Coronary artery (tissue), 2 donors: ENCODE data around the gene SPATS2.

Source experiments
- DNase-seq: peaks from one replicate; pipeline ENCODE4 v3.0.0-alpha.2; 2017; ENCODE audit warnings: low spot score
- H3K27ac ChIP-seq, 2 donors: fragments of 200-600 bp; sonication (generic); one replicate each; pipeline ENCODE4 v1.5.1; 2016 to 2019
- H3K4me3 ChIP-seq: fragments of 200-600 bp; sonication (generic); 2 replicates; pipeline ENCODE4 v1.5.1; 2016; ENCODE audit warnings: mild to moderate bottlenecking, moderate library complexity
- TF ChIP-seq, protein P1 (sequence below): fragments of 200-600 bp; sonication (generic); IDR thresholded peaks from one replicate; pipeline ENCODE4 v1.5.1; 2019; ENCODE audit warnings: antibody characterized with exemption

Gene SPATS2

DNA sequence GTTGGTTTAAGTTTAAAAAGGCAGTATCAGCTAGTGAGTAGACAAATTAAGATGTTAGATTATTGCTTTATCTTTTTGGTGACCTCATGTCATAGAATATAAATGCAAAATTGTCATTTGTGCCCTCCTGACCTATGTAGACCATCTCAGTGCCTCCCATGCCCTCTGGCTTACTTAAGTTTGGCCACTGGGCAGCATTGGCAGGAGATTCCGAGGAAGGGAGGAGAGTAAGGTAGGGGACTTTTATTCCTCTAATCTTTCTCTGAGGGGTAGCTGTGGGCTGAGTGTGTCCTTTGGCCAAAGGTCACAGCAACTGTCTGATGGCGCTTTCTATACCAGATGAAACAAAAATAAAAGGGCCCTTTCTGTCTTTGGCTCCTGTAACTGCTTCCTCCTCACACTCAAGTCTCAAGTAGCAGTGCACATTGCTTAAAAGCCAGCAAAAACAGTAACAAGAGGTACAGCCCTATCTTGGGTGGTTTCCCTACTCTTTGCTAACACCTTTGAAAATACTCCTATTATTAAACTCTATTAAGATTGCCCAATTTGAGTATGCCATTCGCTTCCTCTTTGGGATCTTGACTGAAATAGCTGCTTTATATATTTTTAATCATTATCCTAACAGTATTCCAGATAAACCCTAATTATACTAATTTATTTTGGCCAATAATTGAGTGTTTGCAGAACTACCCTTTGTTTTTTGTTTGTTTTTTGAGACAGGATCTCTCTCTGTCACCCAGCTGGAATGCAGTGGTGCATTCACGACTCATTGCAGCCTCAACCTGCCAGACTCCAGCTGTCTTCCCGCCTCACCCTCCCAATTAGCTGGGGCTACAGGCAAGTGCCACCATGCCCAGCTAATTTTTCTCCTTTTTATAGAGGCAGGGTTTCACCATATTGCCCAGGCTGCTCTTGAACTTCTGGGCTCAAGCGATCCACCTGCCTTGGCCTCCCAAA, 115.1 kb downstream of the SPATS2 start:
- TF ChIP-seq, protein P1, sequence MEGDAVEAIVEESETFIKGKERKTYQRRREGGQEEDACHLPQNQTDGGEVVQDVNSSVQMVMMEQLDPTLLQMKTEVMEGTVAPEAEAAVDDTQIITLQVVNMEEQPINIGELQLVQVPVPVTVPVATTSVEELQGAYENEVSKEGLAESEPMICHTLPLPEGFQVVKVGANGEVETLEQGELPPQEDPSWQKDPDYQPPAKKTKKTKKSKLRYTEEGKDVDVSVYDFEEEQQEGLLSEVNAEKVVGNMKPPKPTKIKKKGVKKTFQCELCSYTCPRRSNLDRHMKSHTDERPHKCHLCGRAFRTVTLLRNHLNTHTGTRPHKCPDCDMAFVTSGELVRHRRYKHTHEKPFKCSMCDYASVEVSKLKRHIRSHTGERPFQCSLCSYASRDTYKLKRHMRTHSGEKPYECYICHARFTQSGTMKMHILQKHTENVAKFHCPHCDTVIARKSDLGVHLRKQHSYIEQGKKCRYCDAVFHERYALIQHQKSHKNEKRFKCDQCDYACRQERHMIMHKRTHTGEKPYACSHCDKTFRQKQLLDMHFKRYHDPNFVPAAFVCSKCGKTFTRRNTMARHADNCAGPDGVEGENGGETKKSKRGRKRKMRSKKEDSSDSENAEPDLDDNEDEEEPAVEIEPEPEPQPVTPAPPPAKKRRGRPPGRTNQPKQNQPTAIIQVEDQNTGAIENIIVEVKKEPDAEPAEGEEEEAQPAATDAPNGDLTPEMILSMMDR = no peak
- DNase-seq = no peak
- H3K27ac ChIP-seq = no peak overlapping the region

DNA sequence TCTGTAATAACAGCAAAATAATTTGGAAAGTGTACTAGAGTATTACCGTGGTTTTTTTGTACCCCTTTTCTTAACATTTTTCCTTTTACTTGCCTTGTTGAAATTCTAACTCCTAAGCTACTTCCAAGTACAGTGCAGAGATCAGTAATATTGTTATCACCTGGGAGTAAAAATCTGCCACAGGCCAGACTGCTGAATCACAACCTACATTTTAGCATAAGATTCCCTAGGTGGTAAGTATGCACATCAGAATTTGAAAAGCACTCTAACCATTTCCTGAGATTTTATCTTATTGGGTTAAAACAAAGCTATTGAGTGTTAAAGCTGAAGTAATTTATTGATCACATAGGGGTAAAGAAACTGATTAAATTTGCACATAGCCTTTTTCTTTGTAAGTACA, 116.4 kb downstream of the SPATS2 start:
- DNase-seq = no peak
- TF ChIP-seq, protein P1 = no peak
- Histone ChIP-seq H3K27ac (no peak overlapping the region), H3K4me3 (no peak overlapping the region)

More for the DNA sequence above, 115.1 kb downstream of the SPATS2 start:
- H3K4me3 ChIP-seq = no peak overlapping the region

DNA sequence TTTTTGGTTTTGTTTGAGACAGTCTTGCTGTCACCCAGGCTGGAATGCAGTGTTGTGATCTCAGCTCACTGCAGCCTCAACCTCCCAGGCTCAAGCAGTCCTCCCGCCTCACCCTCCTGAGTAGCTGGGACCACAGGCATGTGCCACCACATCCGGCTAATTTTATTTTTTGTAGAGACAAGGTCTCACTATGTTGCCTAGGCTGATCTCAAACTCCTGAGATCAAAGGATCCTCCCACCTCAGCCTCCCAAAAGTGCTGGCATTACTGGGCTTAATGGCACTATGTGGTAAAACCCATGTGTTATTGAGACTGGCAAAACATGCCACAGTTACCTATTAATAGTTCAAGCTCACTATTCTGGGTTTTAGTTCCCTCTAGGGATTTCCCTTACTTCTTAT, 120.3 kb downstream of the SPATS2 start:
- no peak overlapping the region for H3K27ac ChIP-seq
- H3K4me3 ChIP-seq = no peak overlapping the region
- TF ChIP-seq, protein P1 = no peak
- no peak for DNase-seq

DNA sequence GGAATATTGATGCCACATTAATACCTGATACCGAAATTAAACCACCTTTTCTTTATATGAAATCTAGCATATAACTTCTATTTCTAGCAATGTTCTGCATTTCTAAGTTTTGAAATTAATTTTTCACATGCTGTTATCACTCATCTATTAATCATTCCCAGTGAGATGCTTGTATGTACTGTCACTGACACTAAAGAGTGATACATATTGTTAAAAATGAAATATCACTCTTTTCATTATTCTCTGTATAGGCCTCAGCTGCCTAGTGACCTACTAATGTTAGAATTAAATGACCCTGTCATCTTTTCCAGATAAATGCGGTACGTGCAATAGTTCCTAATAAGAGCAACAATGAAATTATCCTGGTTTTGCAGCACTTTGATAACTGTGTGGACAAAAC, 121.9 kb downstream of the SPATS2 start:
- DNase-seq = no peak
- Histone ChIP-seq H3K27ac (no peak overlapping the region), H3K4me3 (no peak overlapping the region)
- TF ChIP-seq, protein P1 = no peak

DNA sequence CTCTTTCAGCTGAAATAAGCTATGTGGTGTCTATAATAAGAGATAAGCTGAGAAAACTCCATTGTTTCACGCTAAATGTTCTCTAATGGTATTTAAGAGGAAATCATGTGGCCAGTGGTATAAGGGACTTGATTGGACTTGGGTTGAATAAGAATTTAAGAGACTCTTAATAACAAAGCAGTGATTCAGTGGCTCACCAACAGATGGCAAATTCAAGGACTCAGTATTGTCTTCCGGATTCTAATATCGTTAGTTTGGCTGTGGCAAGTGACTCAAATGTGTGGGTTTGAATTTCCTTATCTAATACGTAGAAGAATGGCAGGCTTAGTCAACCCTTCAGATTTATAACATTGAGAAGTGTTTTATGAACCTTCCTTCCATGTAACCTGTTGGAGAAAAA, 122.5 kb downstream of the SPATS2 start:
- H3K4me3 ChIP-seq = no peak overlapping the region
- DNase-seq = no peak
- no peak overlapping the region for H3K27ac ChIP-seq
- TF ChIP-seq, protein P1 = no peak

DNA sequence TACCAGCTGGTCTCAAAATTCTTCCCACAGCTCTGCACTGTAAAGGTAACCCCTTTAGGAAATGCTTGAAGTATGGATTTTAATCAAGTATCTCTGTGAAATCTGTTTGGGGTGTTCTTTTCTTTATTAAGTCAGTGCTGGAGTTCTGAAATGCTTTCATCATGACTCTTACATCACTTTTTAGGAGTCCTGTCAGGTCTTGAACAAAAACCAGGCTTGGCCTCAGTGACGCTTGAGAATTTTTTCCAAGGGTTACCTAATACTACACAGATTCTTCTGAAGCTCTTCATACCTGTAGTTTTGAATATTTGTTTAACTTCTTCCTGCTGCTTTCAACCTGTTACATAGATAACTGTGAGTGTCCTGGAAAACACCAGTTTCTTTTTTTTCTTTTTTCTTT, 124.6 kb downstream of the SPATS2 start:
- Histone ChIP-seq H3K4me3 (no peak overlapping the region), H3K27ac (no peak overlapping the region)
- no peak for DNase-seq
- TF ChIP-seq, protein P1 = no peak

DNA sequence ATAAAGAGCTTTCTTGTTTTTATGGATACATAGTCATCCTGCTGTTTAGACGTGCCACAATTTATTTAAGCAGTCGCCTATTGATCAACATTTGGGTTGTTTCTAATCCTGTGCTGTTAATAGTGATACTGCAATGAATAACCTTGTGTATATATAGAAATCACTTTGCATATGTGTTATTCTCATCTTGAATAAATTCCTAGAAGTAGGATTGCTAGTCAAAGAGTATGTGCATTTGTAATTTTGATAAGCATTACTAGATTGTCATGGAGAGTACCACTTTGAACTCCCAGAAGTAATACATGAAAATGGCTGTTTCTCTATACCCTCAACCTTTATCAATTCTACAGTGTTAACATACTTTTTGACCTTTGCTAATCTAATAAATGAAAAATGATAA, 126.6 kb downstream of the SPATS2 start:
- TF ChIP-seq, protein P1 = no peak
- Histone ChIP-seq H3K27ac (no peak overlapping the region), H3K4me3 (no peak overlapping the region)
- DNase-seq = no peak
